Renal cortex interstitium (tissue), 11 donors: Measurements from ENCODE around the gene MTR. TPM values are rescaled to one million over a fixed set of nuclear protein-coding genes. Genes with fewer than 3 reads are reported as not detected.
"Not testable (repeated sequence)": the region's sequence is repeated elsewhere in the genome, so short reads cannot be mapped to it uniquely, and the experiment has no call there.

Experiments
- DNase-seq, 11 donors: peaks; one replicate each; pipeline ENCODE4 v3.0.0-alpha.2; 2013; ENCODE audit warnings: low read depth in 9 of 11, low spot score in 4 of 11; ENCODE audit errors: extremely low read depth in 1 of 11
- polyA plus RNA-seq, 3 donors: library from polyadenylated mRNA; unstranded; fragments of 120-200 nt; gene quantifications; one replicate each; pipeline ENCODE4 v1.2.1, GENCODE V29; 2013; ENCODE audit not compliant: insufficient read length in 3 of 3

MTR gene
- polyA plus RNA-seq, 3 donors, result 32.1 to 44.7 (median 37.0) TPM

DNA sequence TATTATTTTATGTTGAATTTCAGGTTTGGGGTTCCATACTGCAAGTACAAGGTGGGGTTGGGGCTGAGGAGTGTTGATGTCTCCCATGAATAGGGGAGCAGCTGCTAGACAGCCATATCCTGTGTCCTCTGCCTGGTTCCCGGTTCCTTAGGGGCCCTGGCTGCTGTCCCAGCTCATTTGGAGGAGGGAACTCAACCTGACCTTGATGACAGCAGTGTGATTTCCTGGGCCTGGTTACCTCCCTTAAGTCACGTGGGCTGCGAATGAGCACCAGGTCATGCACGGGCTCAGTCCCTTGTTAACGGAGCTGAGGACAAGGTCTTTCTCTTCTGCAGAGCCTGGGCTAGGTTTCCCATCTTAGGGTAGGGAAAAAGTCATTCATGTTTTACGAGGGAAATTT lies 85.1 kb downstream of the MTR start:
- DNase-seq, result no peak

DNA sequence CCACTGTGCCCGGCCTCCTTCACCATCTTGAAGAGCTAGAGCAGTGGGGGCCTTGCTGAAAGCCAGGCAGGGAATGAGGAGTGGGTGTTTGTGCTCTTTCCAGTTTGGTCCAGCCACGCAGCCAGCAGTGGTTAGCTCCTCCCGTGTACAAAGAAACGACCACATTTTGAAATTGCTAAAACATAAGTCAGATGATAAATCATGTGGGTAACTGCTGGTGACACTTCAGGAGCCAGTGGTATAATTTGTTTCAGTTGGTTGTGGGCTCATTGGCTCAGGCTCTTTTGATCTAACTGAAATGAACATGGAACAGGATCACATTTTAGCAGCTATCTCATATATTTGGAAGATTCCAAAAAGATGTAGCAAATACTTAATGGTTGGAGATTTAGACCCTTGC lies 87.6 kb downstream of the MTR start:
- DNase-seq, result no peak

DNA sequence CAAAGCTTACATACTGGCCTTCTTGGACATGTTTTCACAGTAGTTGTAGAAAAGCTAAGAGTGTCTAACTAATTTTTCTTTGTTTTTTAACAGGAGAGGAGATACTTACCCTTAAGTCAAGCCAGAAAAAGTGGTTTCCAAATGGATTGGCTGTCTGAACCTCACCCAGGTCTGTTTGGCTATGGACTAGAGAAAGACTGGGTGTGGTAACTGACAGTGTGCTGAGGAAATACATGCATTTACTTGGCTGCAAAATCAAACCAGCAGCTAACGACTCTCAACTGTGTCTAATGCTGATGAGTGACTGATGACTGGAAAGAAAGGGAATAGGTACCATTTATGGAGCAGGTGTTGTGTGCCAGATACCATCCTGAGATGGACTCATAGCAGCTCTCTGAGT lies 91.1 kb downstream of the MTR start:
- DNase-seq, result no peak

DNA sequence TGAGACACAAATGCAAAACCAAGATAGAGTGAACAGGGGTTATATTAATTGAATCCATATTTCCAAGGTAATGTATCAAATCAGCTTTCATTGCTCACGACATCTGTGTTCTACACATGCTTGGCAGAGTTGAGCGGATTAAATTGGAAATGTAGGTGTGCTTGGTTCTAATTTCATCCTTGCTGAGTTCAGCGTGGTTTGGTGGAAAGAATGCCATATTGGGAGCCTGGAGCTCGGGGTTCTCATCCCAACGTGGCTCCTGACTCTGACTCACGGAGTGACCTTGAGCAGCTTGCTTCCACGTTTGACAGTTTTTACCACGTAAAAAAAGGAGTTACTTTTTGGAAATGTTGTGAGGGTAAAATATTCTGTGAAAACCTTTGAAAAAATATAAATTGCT lies 92.0 kb downstream of the MTR start:
- DNase-seq, result no peak

DNA sequence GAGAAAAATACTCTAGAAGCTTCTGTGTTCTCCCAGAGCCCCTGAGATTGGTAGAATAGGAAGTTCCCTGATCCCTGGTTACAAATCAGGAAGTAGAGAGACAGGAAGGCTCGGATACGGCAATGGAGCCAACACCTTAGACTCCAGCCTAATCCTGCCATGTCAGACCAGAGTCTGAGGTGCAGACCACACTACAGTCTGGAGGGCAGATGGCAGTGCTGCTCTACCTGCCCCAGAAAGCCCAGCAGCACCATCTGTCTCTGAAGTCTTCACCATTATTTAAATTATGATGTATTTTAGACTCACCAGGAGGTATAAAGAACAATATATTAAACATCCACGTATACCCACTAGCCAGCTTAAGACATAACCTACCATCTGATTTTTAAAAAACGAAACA lies 93.0 kb downstream of the MTR start:
- DNase-seq, result no peak

DNA sequence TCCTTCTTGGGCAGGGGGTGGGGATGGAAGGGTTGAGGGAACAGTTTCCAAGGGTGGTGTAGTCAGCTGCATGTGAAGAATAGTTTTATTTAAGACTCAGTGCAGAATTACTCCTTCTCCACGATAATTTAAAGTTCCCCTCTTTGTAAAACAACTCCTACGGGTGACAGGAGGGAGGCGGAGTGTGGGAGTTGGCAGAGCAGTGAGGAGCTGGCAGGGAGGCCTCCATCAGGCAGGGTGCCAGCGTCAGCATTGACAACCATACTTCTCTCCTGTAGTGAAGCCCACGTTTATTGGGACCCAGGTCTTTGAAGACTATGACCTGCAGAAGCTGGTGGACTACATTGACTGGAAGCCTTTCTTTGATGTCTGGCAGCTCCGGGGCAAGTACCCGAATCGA lies 93.8 kb downstream of the MTR start:
- no peak for DNase-seq

DNA sequence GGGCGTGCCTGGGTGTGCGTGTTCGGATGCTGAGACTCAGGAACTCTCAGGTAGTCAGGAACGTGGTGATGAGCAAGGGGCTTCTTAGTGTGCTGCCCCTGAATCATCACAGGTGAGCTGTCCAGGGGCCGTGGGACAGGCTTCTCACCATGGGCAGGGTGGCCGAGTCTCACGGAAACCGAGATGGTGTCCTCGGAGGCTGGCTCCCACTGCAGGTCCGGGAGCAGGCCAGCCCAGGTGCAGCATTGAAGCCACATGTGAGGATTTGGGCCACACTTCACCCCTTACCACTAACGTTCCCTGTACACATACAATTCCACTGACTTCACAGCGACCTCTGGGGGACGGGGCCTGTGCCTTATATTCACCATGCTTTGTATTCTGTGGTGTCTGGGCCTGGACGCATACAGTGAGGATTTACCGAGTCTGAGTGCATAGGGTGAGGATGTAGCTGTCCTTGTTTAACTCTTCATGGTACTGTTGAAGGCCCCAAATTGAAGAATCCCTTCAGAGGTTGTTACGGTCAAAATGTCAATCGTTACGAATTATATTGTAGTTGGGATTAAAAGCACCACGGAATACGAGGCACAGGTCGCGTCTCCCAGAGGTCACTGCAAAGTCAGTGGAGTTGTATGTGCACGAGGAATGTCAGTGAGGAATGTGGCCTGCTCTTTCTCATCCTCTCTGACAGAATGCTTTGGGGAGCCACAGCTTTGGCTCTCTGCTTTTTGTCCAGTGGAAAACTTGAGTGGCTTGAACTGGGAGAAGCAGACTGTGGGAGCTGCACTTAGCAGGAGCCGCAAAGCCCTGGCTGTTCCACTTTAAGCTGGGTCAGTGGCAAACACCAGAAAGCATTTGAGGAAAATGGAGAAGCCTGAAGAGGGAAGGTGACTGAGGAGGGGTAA lies 95.3 kb downstream of the MTR start:
- DNase-seq, result no peak

DNA sequence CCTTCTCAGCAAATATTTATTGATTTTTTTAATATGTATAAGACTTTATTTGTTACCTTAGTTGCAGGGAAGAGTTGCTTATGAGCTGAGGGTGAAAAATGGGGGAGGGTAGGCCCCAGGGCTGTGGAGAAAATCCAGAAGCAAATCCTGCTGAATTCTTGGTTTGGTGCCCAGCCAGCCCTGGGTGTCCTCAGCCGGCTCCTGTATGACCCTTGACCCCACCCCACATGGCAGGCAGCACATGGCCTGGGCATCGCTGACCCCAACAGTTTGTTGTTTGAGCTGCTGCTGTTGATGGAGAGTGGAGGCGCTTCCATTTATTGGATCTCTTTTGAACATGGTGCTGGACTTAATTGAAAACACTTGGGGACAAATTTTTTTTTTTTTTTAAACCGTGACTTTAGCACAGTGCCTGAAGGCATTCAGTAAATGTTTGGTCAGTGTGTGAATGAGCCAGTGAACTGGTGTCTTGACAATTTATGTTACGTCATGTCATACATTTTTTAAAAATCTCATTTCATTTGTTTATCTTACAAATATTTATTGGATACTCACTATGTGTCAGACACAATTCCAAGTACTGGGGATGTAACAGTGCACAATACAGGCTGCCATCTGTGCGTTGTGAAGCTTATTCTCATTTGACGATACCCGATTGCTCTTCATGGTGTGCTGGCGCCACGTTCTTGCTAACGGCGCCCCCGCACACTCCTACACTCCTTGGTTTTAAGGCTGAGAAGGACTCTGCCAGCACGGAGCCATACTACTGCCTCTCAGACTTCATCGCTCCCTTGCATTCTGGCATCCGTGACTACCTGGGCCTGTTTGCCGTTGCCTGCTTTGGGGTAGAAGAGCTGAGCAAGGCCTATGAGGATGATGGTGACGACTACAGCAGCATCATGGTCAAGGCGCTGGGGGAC lies 98.8 kb downstream of the MTR start:
- no peak for DNase-seq

DNA sequence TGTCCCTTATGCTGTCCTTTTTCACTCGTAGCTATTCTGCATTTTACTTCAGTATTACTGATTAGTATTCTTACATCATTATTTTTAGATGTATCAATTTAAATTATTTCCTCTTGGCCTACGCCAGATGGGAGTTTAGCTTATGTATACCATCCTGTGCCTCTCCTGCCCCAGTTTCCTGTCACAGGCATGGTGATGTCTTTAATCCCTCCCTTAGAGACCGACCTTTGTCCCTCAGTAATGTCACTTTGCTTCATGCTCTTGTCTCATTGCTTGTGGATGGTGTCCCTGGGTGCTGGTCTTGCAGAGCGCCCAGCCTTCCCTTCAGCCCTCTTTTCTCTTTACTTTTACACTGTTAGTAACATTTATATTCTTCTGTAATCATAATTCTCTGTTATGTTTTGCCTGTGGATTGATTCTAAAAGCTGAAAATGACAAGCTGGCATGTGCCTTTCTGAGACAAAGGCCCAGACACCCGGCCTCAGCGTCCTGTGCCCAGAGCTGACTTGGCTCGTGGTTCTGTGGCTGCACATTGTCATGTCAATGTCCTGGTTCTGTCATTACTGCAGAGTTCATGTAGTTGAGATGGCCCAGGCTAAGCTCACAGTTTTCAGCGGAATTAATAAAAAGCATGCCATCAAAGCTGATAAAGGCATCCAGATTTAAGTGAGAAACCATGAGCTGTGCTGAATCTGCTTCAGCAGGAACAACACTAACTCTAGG lies 100.7 kb downstream of the MTR start:
- no peak for DNase-seq

DNA sequence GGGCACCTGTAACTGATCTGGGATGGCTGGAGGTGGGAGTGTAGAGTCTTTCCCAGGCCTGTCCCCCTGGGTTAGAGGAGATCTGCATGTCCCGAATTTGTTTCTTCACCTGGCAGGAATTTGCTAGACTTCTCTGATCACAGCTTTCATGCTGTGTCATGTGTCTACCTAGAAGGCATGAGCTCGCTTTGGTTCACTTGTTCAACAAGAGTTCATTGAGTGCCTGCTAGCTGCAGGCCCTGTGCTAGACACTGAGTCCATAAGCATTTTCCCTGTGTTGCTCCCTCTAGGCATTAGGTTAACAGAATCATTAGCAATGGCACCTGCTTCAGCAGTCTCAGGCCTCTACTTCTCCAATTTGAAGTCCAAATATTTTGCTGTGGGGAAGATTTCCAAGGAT lies 101.6 kb downstream of the MTR start:
- DNase-seq, result no peak

DNA sequence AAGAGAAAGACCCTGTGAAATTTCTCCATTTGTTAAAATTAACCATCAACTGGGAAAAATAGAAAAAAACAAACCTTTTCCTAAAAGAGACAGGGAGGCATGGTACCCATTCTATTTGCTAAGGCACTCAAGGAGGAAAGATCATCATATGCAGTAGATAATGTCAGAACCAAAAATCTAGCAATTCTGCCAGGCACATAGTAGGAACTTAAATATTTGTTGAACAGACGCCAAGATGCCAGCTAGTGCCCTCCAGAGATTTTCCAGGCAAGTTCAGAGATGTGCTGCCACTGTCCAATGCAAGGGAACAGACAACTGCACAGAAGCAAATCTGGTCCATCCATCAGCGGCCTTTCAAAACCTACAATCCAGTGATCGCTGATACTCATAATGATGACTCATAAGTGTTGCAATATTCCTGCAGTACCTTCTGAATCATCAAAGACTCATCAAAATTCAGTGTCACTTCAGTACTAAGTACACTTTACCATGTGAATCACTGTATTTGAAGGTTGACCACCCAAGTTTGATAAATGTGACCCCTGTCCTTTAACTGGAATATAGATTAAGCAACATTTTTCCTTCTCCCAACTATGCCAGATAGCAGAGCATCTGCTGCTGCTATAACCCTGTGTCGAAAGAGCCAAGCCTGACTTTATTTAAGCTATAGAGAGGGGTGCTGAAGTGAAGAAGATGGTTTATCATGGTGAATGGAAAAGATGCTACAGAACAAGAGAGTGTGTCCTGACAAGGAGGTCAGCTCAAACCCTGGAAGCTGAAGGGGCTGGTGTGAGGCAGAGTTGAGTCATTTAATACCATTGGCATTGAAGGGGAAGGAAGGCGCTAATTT lies 110.0 kb downstream of the MTR start:
- no peak for DNase-seq

DNA sequence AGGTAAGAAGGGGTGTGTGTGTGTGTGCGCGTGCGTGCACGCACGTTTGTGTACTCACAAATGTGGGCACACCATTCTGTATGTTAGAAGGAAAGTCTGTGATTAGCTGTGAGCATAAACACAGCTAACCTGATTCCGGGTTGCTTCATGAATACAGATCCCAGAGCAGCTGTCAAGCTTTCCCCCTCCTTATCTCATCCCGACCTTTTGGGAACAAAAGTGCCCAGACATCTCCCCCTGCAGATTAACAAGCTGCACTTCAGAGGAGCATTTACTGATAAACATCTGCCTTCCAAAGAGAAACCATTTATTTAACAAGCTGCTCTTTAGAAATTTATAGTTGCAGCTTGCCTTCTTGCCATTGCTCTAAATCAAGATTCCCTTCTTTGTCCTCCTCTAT lies 112.1 kb downstream of the MTR start:
- DNase-seq, result no peak

DNA sequence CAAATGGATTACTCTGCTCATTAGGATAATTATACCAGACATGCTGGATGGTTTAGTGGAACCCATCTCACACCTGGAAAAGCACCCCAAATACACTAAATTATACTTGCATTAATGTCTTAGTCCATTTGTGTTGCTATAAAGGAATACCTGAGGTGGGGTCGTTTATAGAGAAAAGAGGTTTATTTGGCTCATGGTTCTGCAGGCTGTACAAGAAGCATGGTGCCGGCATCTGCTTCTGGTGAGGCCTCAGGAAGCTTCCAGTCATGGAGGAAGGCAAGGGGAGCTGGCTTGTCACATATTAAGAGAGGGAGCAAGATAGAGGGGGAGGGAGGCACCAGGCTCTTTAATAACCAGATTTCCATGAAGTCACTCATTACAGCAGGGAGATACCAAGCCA lies 113.6 kb downstream of the MTR start:
- DNase-seq, result no peak

DNA sequence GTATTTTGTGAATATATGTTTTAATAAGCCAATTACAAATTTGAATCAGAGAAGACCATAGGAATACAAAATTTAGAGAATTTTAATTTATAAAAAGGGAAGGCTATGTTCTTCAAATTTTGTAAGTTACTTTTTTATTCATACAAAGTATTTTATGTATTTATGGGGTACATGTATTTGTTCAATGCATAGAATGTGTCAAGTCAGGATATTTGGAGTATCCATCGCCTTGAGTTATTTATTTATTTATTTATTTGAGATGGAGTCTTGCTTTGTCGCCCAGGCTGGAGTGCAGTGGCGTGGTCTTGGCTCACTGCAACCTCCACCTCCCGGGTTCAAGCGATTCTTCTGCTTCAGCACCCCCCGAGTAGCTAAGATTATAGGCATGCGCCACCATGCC lies 116.0 kb downstream of the MTR start:
- not testable (repeated sequence) for DNase-seq

DNA sequence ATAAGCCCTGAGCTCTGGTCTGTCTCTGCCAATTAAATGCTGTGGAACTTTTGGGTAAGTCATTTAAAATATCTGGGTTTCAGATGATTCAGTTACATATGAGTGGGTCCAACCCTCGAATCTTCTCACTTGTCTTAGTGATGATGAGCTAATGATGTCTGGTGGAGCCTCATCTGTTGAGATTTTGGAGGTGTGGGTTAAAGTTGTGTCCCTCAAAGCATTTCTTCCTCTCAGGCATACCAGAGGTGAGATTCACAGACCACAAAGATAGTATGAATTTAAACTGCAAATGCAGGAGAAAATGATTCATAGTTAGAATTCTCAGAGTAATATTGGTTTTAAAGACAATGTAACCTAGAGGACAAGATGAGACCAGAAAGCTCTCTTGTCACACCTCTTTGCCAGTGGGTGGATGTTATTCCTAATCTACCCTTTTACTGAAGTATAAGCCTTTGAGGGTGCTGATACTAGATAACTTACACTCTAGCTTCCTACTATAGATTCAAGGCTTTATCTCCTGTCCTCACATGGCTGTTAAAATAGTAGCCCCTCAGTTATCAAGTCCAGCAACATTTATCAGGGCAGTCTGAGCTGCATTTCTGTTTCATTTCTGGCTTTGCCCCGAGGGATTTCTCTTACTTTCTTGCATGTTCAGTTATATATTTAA lies 118.4 kb downstream of the MTR start:
- no peak for DNase-seq

DNA sequence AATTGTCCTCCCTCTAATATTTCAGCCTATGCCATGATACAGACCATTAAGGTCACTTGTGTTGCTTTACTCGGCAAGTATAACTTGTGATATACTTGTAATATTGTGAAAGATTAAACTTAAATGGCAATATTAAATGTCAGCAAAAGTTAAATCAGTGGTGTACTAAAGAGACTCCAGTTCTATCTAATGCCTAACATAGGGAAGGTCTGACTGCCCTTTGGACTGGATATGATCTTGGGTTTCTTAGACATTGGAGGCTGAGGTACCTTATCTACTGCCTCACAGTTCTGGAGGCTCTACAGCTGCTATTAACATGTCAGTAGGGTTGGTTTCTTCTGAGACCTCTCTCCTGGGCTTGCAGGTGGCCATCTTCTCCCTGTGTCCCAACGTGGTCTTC lies 119.3 kb downstream of the MTR start:
- no peak for DNase-seq

DNA sequence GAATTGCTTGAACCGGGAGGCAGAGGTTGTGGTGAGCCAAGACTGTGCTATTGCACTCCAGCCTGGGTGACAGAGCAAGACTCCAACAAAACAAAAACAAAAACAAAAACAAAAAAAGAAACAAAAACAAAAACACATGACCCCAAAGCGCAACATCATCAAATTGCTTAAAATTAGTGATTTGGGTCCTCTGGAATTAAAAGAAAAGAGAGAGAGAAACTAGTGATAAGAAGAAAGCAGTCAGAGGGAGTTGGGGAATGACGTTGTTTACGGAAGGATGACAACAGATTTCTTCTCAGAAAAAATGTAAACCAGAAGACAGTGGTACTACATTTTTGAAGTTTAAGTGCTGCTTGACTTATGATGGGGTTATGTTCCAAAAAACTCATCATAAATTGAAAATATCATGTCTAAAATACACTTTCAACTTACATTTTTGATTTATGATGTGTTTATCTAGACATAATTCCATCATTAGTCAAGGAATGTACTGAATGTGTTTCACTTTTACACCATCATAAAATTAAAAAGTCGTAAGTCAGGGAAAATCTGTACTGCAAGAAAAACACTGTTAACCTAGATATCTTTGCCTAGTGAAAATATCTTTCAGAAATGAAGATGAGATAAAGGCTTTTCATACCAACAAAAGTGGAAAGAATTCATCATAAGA lies 121.2 kb downstream of the MTR start:
- DNase-seq, result no peak

DNA sequence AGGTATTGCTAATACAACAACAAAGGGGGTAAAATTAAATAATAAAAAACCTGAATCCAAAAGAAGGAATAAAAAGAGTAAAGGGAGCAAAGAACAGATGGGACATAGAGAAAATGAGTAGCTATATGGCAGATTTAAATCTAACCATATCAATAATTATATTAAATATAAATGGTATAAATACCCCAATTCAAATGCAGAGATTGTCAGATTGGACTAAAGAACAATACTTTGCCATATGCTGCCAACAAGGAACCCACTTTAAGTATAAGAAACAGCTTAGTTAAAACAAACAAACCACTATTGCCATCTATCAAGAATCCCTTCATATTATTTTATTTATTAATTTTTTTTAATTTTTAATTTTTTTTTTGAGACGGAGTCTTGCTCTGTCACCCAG lies 122.4 kb downstream of the MTR start:
- DNase-seq, result no peak
